Tibial artery (tissue), 4 donors: Measurements from ENCODE around the gene SLC38A6.
"Not testable (repeated sequence)": the region's sequence is repeated elsewhere in the genome, so short reads cannot be mapped to it uniquely, and the experiment has no call there.

Experiments used
- DNase-seq, 2 donors: peaks; one replicate each; pipeline ENCODE4 v3.0.0-alpha.2; 2019
- H3K27ac ChIP-seq, 2 donors: fragments of 200-600 bp; sonication (generic) in 1 of 2; 1 replicate in 1 of 2; 2 replicates in 1 of 2; pipeline ENCODE4 v1.5.1; 2018 to 2019; ENCODE audit warnings: mild to moderate bottlenecking in 1 of 2
- H3K27me3 ChIP-seq, 2 donors: fragments of 200-600 bp; sonication (generic) in 1 of 2; one replicate each; pipeline versions ENCODE4 v1.5.1 to v1.6.0; 2016 to 2019
- H3K36me3 ChIP-seq, 3 donors: fragments of 200-600 bp; sonication (generic) in 2 of 3; one replicate each; pipeline ENCODE4 v1.5.1; 2016 to 2019; ENCODE audit warnings: mild to moderate bottlenecking in 2 of 3
- H3K4me1 ChIP-seq, 4 donors: fragments of 200-600 bp; sonication (generic) in 2 of 4; 1 replicate in 3 of 4; 2 replicates in 1 of 4; pipeline ENCODE4 v1.5.1; 2016 to 2019
- H3K4me3 ChIP-seq, 2 donors: fragments of 200-600 bp; sonication (generic) in 1 of 2; 1 replicate in 1 of 2; 2 replicates in 1 of 2; pipeline ENCODE4 v1.5.1; 2018 to 2019; ENCODE audit warnings: mild to moderate bottlenecking in 2 of 2
- H3K9me3 ChIP-seq, 3 donors: fragments of 200-600 bp; sonication (generic) in 1 of 3; one replicate each; pipeline ENCODE4 v1.5.1; 2016 to 2019
- CTCF ChIP-seq, 2 experiments: fragments of 200-600 bp in 1 of 2; fragments of 450-650 bp in 1 of 2; IDR thresholded peaks; one replicate each; pipeline ENCODE4 v1.5.1; 2017 to 2019; ENCODE audit warnings: antibody characterized with exemption in 2 of 2, mild to moderate bottlenecking in 1 of 2, moderate library complexity in 1 of 2
- intact Hi-C: fragments of 100-400 bp; cut with DNase I; formaldehyde crosslinking; loops from one replicate; pipeline ENCODE4 v1.15.0; 2023; ENCODE audit warnings: low total_unique reads

The SLC38A6 gene

GRCh38 chr14:61064210-61064609 is 83.2 kb downstream of the SLC38A6 start:
- Histone ChIP-seq H3K9me3 (no peaks in the 10 kb centered on the region), H3K27me3 (no peaks in the 10 kb centered on the region), H3K36me3 (no peaks in the 10 kb centered on the region), H3K4me3 (no peak overlapping the region), H3K4me1 (no peaks in the 10 kb centered on the region), H3K27ac (no peak overlapping the region)
- intact Hi-C loops = no loop called here
- no peak for TF ChIP-seq CTCF (IDR thresholded peaks at IDR 0.05)
- DNase-seq = no peak

DNA sequence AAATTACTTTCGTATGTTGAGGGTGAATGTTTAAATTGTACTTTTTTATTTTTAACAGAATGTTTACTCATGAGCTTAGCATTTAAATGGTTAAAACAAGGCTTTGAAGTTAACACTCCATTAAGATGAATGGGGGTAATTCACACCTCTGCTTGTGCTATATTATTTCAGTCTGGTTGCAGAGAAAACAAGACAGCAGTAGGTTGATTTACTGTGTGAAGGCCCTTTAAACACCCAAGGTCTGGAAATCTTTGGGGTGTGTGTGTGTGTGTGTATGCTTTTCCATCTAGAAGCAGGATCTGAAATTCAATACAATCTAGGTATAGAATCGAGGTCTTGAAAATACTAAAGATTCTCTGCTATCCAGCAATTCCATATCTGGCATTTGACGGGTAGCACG is 83.8 kb downstream of the SLC38A6 start:
- Histone ChIP-seq H3K4me1 (no peaks in the 10 kb centered on the region), H3K27me3 (no peaks in the 10 kb centered on the region), H3K9me3 (no peaks in the 10 kb centered on the region), H3K27ac (no peak overlapping the region), H3K36me3 (no peaks in the 10 kb centered on the region), H3K4me3 (no peak overlapping the region)
- TF ChIP-seq CTCF (IDR thresholded peaks at IDR 0.05) = no peak
- intact Hi-C loops = no loop called here
- DNase-seq = no peak

DNA sequence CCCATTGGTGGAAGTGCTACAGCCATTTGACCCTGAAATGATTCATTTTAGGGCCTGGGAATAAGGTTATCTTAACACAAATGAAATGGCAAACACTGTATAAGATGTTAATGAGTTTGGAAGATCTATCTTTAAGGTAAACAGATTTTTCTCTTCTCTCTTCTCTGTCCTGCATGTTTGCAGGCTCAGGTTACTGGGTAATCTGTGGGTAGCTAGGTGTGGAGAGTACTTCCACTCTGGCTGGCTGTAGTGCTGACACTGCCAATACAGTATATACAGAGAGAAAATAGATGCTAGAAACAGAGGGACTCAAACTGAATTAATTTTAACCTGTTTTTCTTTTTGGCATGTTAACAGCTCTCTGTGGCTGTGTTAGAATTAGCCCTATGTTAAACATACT is 84.6 kb downstream of the SLC38A6 start:
- H3K4me3 ChIP-seq = no peak overlapping the region
- TF ChIP-seq CTCF (IDR thresholded peaks at IDR 0.05) = no peak
- intact Hi-C loops = no loop called here
- no peaks in the 10 kb centered on the region for H3K9me3 ChIP-seq
- no peaks in the 10 kb centered on the region for H3K27me3 ChIP-seq
- no peak for DNase-seq
- H3K36me3 ChIP-seq = no peaks in the 10 kb centered on the region
- H3K4me1 ChIP-seq = no peaks in the 10 kb centered on the region
- no peak overlapping the region for H3K27ac ChIP-seq

DNA sequence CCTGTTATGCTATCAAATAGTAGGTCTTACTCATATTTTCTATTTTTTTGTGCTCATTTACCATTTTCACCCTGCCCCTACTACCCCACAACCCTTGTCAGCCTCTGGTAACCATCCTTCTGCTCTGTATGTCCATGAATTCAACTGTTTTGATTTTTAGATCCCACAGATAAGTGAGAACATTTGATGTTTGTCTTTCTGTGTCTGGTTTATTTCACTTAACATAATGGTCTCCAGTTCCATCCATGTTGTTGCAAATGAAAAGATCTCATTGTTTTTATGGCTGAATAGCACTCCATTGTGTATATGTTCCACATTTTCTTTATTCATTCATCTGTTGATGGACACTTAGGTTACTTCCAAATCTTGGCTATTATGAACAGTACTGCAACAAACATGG is 91.4 kb downstream of the SLC38A6 start:
- H3K9me3 ChIP-seq, intact Hi-C loops, H3K4me3 ChIP-seq, H3K4me1 ChIP-seq, H3K27me3 ChIP-seq, H3K27ac ChIP-seq, DNase-seq, H3K36me3 ChIP-seq: not testable (repeated sequence)

DNA sequence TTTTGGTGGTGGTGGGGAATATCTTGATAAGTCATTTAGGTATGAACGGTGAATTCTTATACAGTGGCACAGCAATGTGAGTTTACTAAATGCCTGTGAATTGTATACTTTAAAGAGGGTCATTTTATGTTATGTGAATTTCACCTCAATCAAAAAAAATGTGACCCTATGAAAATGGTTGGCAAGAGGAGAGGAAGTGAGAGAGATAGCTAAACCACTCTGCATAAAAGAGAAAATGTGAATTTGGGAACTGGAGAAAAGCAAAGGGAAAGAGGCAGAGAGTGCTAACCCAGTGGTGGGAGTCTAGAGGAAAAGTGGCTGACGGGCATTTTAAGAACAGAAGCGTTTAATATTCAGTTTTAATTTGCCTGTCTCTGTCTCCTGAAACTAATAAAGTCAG is 93.8 kb downstream of the SLC38A6 start:
- Histone ChIP-seq H3K4me1 (peaks cover 0 to 7% (median 0%) of the 10 kb centered on the region in 4 donors), H3K27me3 (no peaks in the 10 kb centered on the region), H3K27ac (no peak overlapping the region), H3K9me3 (no peaks in the 10 kb centered on the region), H3K4me3 (no peak overlapping the region), H3K36me3 (no peaks in the 10 kb centered on the region)
- intact Hi-C loops = no loop called here
- DNase-seq = no peak
- no peak for TF ChIP-seq CTCF (IDR thresholded peaks at IDR 0.05)

DNA sequence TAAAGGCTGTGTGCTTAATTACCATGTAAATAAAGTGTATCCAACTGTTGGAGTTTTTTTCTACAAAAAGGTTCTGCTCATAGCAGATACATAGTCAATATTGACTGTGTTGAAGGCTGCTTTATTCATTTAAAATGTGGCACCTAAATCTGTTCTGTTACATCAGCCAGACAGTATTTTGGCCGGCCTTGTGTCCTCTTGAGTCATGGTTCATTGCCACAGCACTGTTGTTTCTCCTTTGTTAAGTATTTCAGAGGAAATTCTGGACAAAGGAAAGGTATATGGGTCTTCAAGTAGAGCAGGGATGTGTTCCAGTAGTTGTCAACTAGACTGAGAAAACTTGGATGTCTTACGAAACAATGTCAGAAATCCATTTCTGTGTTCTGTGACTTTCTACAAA is 95.5 kb downstream of the SLC38A6 start:
- H3K36me3 ChIP-seq = no peaks in the 10 kb centered on the region
- DNase-seq = no peak
- TF ChIP-seq CTCF (IDR thresholded peaks at IDR 0.05) = no peak
- no peaks in the 10 kb centered on the region for H3K27me3 ChIP-seq
- H3K27ac ChIP-seq = no peak overlapping the region
- peaks cover 0 to 7% (median 0%) of the 10 kb centered on the region in 4 donors for H3K4me1 ChIP-seq
- intact Hi-C loops = no loop called here
- H3K9me3 ChIP-seq = no peaks in the 10 kb centered on the region
- H3K4me3 ChIP-seq = no peak overlapping the region
